Sciatic nerve (tissue), 2 donors: ENCODE data around the gene TMEM254. TPM values are rescaled to one million over a fixed set of nuclear protein-coding genes. Genes with fewer than 3 reads are reported as not detected.
"Not testable (repeated sequence)": the region's sequence is repeated elsewhere in the genome, so short reads cannot be mapped to it uniquely, and the experiment has no call there.

ENCODE experiments used
- ATAC-seq: fragments of 200-7000 bp; cut with Tn5 transposase; one replicate; pipeline ENCODE4 v1.9.1; 2020; ENCODE audit warnings: mild to moderate bottlenecking, moderate library complexity
- DNase-seq: peaks from one replicate; pipeline ENCODE4 v3.0.0-alpha.2; 2020; ENCODE audit warnings: low spot score
- intact Hi-C: fragments of 100-400 bp; cut with DNase I; formaldehyde crosslinking; loops from one replicate; pipeline ENCODE4 v1.14.2; 2022
- total RNA-seq: library from RNA; stranded (reverse); fragmentation: NEBNext Ultra II Directional; extraction: Animal tissue kit (Norgen Biotek cat#: 25700); gene quantifications from one replicate; pipeline ENCODE4 v1.2.1, GENCODE V29; 2021
- donor health status: DM: no; HTN: no; CAD: no.
- donor health status: DM: no; HTN: no; CAD: no.

The TMEM254 gene
- total RNA-seq, 1 donor from 2014 or later, result 13.6 TPM

- peak; percentile 22 for ATAC-seq
- intact Hi-C loops, result no loop called here
- DNase-seq, result peak; percentile 68
Observed at GRCh38 chr10:80070057-80070456, 8.4 kb upstream of the TMEM254 start.

- intact Hi-C loops, result no loop called here
- DNase-seq (no peak), ATAC-seq (no peak)
Observed at GRCh38 chr10:80072584-80072983, 5.9 kb upstream of the TMEM254 start.

GRCh38 chr10:80075781-80076180, 2.7 kb upstream of the TMEM254 start:
- ATAC-seq, result no peak
- no peak for DNase-seq
- intact Hi-C loops, result no loop called here

GRCh38 chr10:80077869-80078447, 507 bp upstream of the TMEM254 start:
- intact Hi-C loops, result no loop called here
- no peak for ATAC-seq
- DNase-seq, result no peak

- no peak for ATAC-seq
- no peak for DNase-seq
- intact Hi-C loops, result no loop called here
Observed at GRCh38 chr10:80079312-80079719, 851 bp downstream of the TMEM254 start.

- DNase-seq, result no peak
- no peak for ATAC-seq
- intact Hi-C loops, result no loop called here
Observed at GRCh38 chr10:80081026-80081425, 2.6 kb downstream of the TMEM254 start.

- intact Hi-C loops, result no loop called here
- DNase-seq (no peak), ATAC-seq (no peak)
Observed at GRCh38 chr10:80081801-80082750, 3.6 kb downstream of the TMEM254 start.

- intact Hi-C loops, result no loop called here
- ATAC-seq (no peak), DNase-seq (no peak)
Observed at GRCh38 chr10:80090121-80090520, 11.7 kb downstream of the TMEM254 start.

GRCh38 chr10:80094231-80094630, 15.8 kb downstream of the TMEM254 start:
- intact Hi-C loops, result no loop called here
- DNase-seq, result no peak
- no peak for ATAC-seq

- intact Hi-C loops, ATAC-seq, DNase-seq: not testable (repeated sequence)
Observed at GRCh38 chr10:80098272-80098671, 19.8 kb downstream of the TMEM254 start.

- intact Hi-C loops, ATAC-seq, DNase-seq: not testable (repeated sequence)
Observed at GRCh38 chr10:80099295-80099694, 20.8 kb downstream of the TMEM254 start.

GRCh38 chr10:80100116-80100515, 21.7 kb downstream of the TMEM254 start:
- ATAC-seq, result no peak
- no peak for DNase-seq
- intact Hi-C loops, result no loop called here

- intact Hi-C loops, result no loop called here
- ATAC-seq (no peak), DNase-seq (no peak)
Observed at GRCh38 chr10:80100861-80101695, 22.6 kb downstream of the TMEM254 start.

- intact Hi-C loops, result no loop called here
- ATAC-seq (peak; percentile 82), DNase-seq (no peak)
Observed at GRCh38 chr10:80104066-80104926, 25.8 kb downstream of the TMEM254 start.

GRCh38 chr10:80108576-80109239, 30.2 kb downstream of the TMEM254 start:
- ATAC-seq, result no peak
- intact Hi-C loops, result no loop called here
- no peak for DNase-seq

GRCh38 chr10:80110986-80111385, 32.5 kb downstream of the TMEM254 start:
- DNase-seq, result no peak
- intact Hi-C loops, result no loop called here
- ATAC-seq, result no peak

GRCh38 chr10:80118669-80119068, 40.2 kb downstream of the TMEM254 start:
- no peak for ATAC-seq
- no peak for DNase-seq
- intact Hi-C loops, result no loop called here

- ATAC-seq, result no peak
- DNase-seq, result no peak
- intact Hi-C loops, result no loop called here
Observed at GRCh38 chr10:80122110-80122710, 43.7 kb downstream of the TMEM254 start.
